OCI-M2 (cell line): ENCODE results near the gene MEDAG.
"Not testable (repeated sequence)": the region's sequence is repeated elsewhere in the genome, so short reads cannot be mapped to it uniquely, and the experiment has no call there.

ENCODE experiments used
- DNase-seq: peaks from one replicate; lab custom pipeline; 2025; ENCODE audit not compliant: unreplicated experiment; lab: John Stamatoyannopoulos, UW

Gene MEDAG

GRCh38 chr13:30906411-30907051, 460 bp downstream of the MEDAG start:
- DNase-seq: no peak

GRCh38 chr13:30907121-30907861, 1.2 kb downstream of the MEDAG start:
- DNase-seq: peak; percentile 14

- DNase-seq: no peak
Observed at GRCh38 chr13:30908416-30908980, 2.4 kb downstream of the MEDAG start.

GRCh38 chr13:30910676-30911075, 4.6 kb downstream of the MEDAG start:
- no peak for DNase-seq

- DNase-seq: no peak
Observed at GRCh38 chr13:30915691-30916541, 9.8 kb downstream of the MEDAG start.

GRCh38 chr13:30916991-30917390, 10.9 kb downstream of the MEDAG start:
- DNase-seq: no peak

GRCh38 chr13:30918662-30919405, 12.8 kb downstream of the MEDAG start:
- no peak for DNase-seq

- no peak for DNase-seq
Observed at GRCh38 chr13:30920162-30920909, 14.3 kb downstream of the MEDAG start.

- DNase-seq: no peak
Observed at GRCh38 chr13:30923418-30923817, 17.3 kb downstream of the MEDAG start.

- no peak for DNase-seq
Observed at GRCh38 chr13:30924721-30925120, 18.6 kb downstream of the MEDAG start.

GRCh38 chr13:30925429-30925828, 19.4 kb downstream of the MEDAG start:
- no peak for DNase-seq

- no peak for DNase-seq
Observed at GRCh38 chr13:30926781-30927180, 20.7 kb downstream of the MEDAG start.

- not testable (repeated sequence) for DNase-seq
Observed at GRCh38 chr13:30927188-30927587, 21.1 kb downstream of the MEDAG start.

- no peak for DNase-seq
Observed at GRCh38 chr13:30927595-30927994, 21.5 kb downstream of the MEDAG start.

- no peak for DNase-seq
Observed at GRCh38 chr13:30928978-30929377, 22.9 kb downstream of the MEDAG start.

- no peak for DNase-seq
Observed at GRCh38 chr13:30932481-30933353, 26.6 kb downstream of the MEDAG start, which contains the start of gene TEX26. Gene TEX26, plus strand, starts transcription at chr13:30932656. Its CDS starts 60 bp downstream, at chr13:30932716.

GRCh38 chr13:30933354-30933670, 27.2 kb downstream of the MEDAG start:
- no peak for DNase-seq

- DNase-seq: no peak
Observed at GRCh38 chr13:30934381-30934780, 28.3 kb downstream of the MEDAG start.

- DNase-seq: no peak
Observed at GRCh38 chr13:30934803-30935202, 28.7 kb downstream of the MEDAG start.
